HG03469 (cell line): Measurements from ENCODE around the gene TMPRSS6.
"Not testable (repeated sequence)": the region's sequence is repeated elsewhere in the genome, so short reads cannot be mapped to it uniquely, and the experiment has no call there.

Experiments
- ATAC-seq: cut with Tn5 transposase; IDR thresholded peaks from one replicate; pipeline ENCODE4 v1.9.1; 2021; ENCODE audit warnings: mild to moderate bottlenecking, moderate library complexity, moderate number of reproducible peaks; ENCODE audit not compliant: unreplicated experiment

Gene TMPRSS6

DNA sequence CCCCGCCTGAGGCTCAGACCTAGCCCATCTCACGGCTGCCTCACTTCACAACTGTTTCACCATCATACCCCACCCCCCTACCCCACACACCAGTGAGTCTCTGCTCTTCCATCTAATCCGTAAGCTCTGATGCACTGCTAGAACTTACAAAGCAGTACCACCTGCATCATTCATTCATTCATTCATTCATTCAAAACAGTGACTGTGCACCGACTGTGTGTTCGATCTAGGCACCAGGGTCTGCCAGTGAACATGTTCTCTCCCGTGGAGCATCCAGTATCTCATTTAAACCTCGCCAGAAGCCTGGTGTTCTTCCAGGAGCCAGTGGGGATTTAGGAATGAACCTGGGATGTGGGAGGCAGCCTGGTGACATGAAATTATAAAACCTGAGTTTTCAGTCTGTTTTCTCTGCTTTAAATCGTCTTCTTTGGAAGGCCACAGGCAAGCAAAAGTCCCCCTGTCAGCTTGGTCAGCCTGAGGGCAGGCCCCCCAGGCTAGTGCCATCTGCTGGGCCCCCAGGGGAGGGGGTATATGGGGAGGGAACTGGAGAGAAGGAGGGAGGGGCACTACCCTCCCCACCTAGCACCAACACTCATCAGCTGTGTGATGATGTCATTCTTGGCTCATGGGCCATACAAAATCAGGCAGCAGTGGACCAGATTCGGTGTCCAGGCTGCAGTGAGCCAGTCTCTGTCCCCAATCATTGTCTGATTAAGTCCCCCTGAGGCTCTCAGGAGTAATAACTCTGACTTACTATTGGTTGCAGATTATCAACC is 18.4 kb downstream of the TMPRSS6 start:
- no peak for ATAC-seq

DNA sequence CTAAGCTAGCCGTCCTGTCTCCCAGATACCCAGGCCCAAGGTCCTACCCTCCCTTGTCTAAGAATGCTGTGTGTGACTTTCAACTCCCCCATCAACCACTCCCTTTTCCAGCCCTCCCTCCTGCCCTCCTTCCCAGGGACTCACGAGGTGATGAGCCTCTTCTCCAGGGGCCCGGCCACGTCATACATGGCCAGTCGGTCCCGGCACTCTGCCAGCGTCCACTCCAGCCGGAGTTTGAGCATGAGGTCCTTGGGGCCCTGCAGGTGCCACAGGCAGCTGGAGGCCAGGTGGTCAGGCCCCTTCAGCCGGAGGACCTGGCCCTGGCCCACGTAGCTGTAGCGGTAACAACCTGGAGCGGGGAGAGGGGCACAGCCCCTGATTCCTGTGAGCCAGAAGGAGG is 20.1 kb downstream of the TMPRSS6 start:
- no peak for ATAC-seq

DNA sequence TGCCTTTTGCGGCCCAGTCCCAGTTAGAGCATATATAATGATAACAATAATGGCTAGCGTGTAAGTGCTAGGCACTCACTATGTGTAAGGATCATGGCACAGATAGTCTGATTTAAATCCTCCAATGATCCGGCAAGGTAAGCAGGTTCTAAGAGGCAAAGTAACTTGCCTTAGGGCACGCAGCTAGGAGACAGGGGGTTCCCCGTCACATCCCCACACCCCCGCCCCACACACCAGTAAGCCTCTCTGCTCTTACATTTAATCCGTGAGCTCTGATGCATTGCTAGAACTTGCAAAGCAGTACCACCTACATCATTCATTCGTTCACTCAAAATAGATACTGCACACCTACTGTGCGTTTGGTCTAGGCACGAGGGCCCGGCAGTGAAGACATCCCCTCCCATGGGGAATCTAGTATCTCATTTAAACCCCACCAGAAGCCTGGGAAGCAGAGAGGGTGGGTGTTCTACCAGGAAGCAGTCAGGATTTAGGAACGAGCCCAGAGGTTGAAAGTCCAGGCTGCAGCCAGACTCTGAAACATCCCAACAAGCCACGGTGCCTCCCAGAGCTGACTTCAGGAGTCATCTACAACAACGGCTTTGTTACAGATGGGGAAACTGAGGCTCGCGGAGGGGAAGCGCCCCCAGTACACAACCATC is 20.6 kb downstream of the TMPRSS6 start:
- ATAC-seq = no peak

DNA sequence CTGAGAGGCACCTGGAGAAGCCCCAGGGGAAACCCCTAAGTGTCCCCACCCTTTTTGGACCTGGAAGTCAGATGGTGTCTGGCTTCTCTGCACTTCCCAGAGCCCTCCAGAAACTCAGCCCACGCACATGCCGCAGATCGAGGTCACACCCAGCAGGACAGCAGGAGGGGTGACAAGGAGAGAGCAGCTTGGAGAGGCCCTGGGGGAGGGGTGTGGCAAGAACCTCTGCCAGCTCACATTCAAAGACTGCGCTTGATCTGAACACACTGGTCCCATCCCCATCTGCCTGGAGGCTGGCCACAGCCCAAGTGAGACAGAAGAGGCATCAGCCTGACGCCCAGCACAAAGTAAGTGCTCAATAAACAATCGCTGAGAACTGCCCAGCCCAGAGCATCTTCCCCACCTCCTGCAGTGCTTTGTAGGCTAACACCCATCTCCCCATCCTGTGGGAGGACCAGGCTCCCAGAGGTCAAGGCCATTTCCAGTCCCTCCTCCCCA is 21.4 kb downstream of the TMPRSS6 start:
- no peak for ATAC-seq

DNA sequence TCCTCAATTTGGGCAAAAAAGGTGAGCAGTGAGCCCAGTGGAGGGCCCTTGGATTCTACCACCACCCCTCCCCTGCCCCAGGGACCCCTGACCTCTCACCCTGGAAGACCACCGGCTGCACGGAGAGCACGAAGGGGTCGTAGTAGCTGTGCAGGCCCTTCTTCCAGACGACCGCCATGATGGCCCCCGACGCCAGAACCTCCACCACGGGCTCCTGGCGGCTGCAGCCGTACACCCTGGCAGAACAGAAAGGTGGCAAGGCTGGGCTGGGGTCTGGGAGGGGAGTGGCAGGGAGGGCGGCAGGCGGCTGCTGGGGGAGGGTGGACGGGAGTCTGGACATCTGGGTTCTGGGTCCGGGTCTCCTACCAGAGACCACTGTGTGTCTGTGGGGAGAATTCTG is 23.3 kb downstream of the TMPRSS6 start:
- ATAC-seq = no peak

DNA sequence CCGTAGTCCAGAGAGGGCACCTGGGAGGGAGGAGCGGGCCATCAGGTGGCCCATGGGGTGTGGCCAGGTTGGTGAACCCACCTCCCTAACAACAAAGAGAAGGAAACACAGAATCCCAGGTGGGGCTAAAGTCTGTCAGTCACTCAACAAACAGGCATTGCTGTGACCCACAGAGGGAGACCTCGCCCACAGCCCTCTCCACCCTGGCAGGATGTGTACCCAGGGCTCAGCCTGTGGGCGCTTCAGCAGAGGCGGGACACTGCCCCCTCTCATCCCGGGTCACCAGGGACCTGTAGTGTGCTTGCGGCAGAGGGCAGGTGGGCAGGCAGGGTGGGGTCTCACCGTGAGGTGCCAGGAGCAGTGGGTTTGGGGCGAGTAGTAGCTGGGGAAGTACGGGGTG is 25.1 kb downstream of the TMPRSS6 start:
- no peak for ATAC-seq

DNA sequence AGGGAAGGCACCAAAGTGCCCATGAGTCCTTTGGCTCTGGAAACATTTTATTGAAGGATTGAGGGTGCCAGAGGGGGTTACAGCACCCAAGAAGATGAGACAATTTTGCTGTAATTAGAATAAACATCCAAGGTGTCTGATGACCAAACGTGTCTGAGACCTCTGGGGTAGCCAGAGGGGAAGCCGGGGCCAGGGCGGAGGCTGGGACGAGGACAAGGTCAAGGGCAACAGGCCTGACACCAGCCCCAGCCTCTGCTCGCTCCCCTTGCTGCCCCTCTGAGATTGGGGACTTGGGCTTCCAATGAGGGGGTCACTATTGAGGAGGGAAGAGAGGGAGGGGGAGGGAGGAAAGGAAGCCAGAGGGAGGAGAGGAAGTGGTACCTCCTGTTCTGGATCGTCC is 25.6 kb downstream of the TMPRSS6 start:
- no peak for ATAC-seq

DNA sequence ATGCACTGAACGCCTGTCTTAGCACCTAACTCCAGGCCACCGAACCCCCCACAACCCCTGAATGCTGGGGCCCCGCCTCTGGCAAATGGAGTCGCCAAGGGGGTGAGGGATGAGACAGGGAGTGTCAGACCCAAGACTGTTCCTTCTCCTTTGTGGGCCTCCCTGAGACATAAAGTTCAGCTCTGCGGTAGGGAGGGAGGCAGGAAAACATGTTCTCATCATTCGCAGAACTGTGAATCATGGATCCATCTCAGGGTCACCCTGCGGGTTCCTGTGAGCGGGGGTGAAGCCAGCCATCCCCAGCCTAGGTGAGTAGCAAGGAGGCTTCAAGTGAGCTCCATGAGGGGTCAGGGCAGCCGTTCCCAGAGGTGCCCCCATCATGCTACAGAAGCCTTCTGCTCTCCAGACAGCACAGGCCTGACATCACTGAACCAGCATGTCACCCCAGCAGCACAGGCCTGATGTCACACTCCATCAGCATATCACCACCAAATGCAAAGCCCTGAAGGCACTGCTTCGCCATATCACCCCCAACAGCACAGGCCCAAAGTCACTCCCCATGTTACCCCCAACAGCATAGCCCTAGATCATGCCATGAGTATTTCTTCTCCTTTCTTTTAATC is 27.2 kb downstream of the TMPRSS6 start:
- no peak for ATAC-seq

DNA sequence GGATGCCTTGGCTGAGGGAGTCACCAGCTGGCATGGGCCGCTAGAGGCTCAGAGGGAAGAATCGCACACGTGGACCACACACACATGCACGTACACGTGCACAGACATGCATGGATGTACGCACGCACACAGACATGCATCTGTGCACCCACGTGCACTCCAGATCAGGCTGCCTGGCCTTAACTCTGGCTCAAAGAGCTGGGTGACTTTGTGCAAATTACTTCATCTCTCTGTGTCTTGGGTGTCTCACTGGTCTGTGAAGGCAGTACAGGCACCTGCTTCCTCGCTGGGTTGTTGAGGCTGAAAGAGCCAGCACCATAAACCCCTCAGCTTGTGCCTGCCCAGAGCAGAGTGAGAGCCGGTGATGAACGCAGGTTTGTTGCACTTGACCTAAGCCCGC is 28.7 kb downstream of the TMPRSS6 start:
- ATAC-seq = no peak

DNA sequence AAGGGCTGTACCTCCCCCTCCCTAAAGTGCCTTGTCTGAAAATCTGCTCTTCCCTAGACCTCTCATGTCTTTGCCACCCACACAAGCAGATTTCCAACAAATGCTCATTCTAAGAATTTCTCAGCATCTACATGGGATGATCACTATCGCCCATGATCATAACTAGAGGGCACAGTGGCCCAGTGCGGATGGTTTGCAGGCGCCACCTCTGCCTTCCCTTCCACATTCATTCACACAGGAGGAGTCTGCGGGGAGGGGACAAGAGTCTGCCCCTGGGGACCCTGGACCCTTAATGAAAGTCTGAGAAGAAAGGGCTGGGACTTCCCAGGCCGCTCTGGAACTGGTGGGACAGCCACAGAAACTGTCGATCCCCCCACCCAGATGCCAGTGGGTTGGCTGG is 29.1 kb downstream of the TMPRSS6 start:
- no peak for ATAC-seq

DNA sequence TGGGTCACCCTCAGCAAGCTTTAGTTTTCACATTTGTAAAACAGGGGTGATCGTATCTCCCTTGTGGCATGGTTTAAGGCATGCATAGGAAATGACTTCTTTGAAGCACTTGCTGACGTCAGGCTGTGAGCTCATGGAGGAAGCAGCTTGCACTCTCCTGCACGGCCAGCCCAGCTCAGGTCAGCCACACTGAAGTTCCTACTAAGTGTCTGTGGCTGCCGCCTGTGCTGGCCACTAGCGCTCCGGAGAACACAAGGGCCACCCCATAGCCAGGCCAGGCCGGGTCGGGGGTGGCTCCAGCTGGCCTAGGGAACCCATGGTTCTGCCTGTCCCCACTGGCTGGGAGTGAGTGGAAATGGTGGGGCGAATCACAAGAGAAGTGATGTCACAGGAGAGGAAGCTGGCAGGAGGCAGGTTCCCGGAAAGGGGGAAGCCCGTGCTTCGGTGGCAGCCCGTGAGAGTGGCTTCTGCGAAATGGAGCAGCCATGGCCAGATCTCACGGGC is 29.8 kb downstream of the TMPRSS6 start:
- ATAC-seq = no peak

DNA sequence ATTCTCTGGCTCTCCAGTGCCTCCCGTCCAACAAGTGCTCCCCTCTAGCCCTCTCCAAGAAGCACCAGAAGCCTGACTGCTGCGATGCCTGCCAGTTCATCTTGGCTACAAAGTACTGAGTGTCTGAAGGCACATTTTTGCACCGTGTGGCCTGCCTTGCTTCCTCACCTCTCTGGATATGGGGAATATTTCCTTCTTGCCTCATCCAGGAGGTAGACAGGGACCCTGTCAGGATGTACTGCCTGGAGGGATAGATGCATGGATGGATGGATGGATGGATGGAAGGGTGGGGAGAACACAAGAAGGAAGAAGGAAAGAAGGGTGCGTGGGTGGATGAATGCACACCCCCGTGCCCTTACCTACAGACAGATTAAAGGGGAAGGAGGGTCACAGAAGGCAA is 30.4 kb downstream of the TMPRSS6 start:
- no peak for ATAC-seq

DNA sequence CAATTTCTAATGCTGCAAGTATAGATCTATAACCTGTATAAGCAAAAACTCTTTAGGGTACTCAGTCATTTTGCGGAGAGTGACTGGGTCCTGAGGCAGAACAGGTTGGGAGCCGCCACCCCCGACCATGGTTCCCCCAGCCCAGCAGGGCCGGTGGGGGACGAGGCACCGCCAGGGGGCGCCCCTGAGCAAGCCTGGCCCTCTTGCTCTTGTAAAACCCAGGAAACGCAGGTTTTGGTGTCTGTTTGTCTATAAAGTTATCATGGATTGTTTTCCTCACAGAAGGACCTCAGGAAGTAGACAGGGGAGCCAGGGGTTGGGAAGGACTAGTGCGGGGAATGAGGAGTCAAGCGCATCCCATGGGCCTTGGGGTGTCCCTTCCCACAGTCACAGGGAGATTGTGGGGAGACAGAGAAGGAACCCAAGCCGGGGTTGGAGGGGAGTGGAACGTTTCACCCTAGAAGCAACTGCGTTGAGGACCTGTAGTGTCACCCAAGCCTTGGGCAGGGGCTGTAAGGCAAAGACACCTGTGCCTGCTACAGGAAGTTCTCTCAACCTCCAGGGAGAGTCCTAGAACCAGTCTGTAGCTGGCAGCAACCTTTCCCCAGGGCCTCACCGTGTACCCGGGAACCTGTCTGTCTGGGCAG is 31.6 kb downstream of the TMPRSS6 start:
- ATAC-seq = no peak

DNA sequence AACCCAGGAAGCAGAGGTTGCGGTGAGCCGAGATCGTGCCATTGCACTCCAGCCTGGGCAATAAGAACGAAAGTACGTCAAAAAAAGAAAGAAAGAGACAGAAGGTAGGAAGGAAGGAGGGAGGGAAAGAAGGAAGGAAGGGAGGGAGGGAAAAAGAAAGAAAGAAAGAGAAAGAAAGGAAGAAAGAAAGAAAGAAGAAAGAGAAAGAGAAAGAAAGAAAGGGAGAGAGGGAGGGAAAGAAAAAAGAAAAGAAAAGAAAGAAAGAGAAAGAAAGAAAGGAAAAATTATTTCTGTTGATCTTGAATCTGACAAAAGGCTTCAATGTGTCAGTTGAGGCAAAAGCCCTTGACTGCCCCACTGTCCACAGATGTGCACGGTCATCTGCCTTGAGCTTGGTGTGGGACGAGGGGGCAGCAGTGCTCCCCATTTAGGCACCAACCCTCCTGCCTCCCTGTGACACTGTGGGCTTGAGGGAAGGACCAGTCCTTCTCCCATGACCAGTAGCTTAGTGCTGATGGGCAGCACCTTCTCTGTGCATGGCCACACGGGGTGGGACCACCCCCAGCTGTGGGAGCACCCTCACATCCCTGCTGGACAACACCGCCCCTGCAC is 33.6 kb downstream of the TMPRSS6 start:
- no peak for ATAC-seq

DNA sequence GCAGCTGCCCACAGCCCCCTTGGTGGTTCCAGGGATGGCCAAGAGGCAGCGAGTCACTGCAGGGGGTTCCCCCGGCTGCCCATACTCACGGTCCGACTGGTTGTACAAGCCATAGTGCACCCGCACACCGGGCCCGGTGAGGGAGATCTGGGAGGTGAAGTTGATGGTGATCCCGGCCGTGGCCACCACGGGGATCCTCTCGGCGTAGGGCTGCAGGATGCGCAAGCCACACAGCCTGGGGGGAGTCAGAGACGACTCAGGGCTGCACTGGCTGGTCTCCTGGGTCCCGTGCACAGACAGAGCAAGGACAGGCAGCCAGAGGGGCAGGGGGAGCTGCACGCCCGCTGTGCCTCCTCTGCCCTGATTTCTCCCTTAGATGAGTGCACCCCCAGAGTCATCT is 34.5 kb downstream of the TMPRSS6 start:
- no peak for ATAC-seq

DNA sequence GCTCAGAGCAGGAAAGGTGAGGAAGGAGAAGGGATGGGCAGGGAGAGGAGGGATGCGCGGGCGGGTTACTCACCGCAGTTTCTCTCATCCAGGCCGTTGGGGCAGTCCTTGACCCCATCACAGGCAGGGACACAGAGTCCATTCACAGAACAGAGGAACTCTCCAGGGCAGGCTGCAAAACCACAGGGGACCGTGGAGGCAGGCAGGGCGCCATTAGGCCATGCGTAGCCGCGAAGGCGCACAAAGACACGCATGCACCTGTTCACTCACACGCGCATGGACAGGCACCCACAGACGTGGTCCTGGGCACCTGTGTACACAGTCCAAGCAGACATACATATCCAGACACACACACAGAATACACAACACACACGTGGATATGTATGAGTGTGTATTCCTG is 35.0 kb downstream of the TMPRSS6 start:
- no peak for ATAC-seq

DNA sequence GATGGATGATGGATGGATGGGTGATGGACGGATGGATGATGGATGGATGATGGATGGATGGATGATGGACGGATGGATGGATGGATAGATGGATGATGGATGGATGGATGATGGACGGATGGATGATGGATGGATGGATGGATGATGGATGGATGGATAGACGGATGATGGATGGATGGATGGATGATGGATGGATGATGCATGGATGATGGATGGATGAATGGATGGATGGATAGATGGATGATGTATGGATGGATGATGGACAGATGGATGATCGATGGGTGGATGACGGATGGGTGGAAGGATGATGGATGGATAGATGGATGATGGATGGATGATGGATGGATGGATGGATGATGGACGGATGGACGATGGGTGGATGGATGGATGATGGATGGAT is 36.8 kb downstream of the TMPRSS6 start:
- no peak for ATAC-seq

DNA sequence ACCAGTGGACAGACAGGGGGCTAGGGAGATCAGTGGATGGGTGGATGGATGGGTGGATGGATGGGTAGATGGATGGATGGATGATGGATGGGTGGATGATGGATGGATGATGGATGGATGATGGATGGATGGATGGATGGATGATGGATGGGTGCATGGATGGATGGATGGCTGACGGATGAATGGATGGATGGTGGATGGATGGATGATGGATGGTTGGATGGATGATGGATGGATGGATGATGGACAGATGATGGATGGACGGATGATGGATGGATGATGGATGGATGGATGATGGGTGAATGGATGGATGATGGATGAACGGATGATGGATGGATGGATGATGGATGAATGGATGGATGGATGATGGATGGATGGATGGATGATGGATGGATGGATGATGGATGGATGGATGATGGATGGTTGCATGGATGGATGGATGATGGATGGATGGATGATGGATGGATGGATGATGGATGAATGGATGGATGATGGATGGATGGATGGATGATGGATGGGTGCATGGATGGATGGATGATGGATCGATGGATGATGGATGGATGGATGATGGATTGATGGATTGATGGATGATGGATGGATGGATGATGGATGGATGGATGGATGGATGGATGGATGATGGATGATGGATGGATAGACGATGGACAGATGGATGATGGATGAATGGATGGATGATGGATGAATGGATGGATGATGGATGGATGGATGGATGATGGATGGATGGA is 37.5 kb downstream of the TMPRSS6 start:
- ATAC-seq = not testable (repeated sequence)

DNA sequence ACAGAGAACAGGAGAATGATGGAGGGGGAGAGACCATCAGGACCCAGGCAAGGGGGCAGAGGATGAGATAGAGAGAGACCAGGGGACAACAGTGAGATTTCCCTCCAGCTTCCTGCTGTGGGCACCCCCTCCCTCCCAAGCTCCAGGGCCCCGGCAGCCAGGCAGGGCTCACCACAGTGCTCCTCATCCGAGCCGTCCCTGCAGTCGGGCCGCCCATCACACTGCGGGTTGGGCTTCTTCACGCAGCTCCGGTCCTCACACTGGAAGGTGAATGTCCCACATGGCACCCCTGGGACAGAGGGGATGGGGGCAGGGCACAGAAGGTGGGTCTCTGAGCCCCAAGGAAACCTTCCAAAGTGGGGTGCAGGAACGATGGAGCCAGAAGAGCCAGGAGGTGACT is 38.8 kb downstream of the TMPRSS6 start:
- no peak for ATAC-seq

DNA sequence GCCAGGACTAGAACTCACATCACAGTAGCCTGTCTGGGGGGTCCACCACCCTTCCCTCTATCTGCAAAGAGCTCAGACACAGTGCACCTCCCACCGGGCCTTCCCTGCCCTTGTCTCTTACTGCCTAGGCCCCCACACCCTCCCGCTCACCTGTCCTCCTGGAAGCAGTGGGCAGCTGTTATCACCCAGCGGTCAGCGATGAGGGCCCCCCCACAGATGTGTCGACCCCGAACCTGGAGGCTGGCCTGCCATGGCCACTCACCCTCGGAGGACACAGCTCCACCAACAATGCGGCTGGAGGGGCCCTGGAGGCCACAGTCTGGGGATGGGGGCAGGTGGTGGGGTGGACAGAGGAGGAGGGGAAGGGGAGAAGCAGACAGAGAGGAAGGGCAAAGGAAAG is 39.2 kb downstream of the TMPRSS6 start:
- no peak for ATAC-seq
